Mammary epithelial cell (primary cell): ENCODE measurements around the gene KDM8.

Experiments
- CTCF ChIP-seq, 2 donors: IDR thresholded peaks in 1 of 2; conservative IDR thresholded peaks in 1 of 2; 2 replicates each; pipeline ENCODE4 v1.5.1; 2011 to 2012; ENCODE audit warnings: inconsistent platforms in 2 of 2, low read length in 2 of 2, mild to moderate bottlenecking in 2 of 2, control low read depth in 1 of 2, low read depth in 1 of 2; ENCODE audit not compliant: insufficient read depth in 1 of 2; ENCODE audit errors: extremely low read depth in 1 of 2
- EZH2 ChIP-seq: IDR thresholded peaks from 2 replicates; pipeline ENCODE4 v1.6.1; 2012; ENCODE audit warnings: low read length, inconsistent platforms, borderline replicate concordance

- TF ChIP-seq CTCF (conservative IDR thresholded peaks at IDR 0.05 in 1 of 2, IDR thresholded peaks at IDR 0.05 in 1 of 2; ENCODE audit: extremely low read depth in 1 of 2, insufficient read depth in 1 of 2, low read depth in 1 of 2, low read length in 2 of 2) (no peak), EZH2 (no peak)
These were observed 44.7 kb downstream of the KDM8 start for GRCh38 chr16:27248036-27248435.
